OCI-LY3 (cell line): ENCODE measurements around the gene KCNA10.

Experiments used
- H2AFZ ChIP-seq: fragments of 200-600, 300-600 bp; shearing (Covaris generic); 2 replicates; pipeline ENCODE4 v1.6.0; 2014; ENCODE audit warnings: antibody characterized with exemption, low read depth, low read length
- H3K27ac ChIP-seq: fragments of 200-600, 300-600 bp; sonication (generic); 2 replicates; pipeline ENCODE4 v1.5.1; 2014; ENCODE audit warnings: mild to moderate bottlenecking, low read length, moderate library complexity, mixed read lengths
- H3K27me3 ChIP-seq: fragments of 200-600, 300-600 bp; sonication (generic); 2 replicates; pipeline ENCODE4 v1.6.1; 2014; ENCODE audit warnings: low read depth, low read length, mixed read lengths
- H3K36me3 ChIP-seq: fragments of 200-600, 300-600 bp; sonication (generic); replicated peaks from 2 replicates; pipeline ENCODE3; 2014; ENCODE audit warnings: low read depth, low read length, mixed read lengths
- H3K4me1 ChIP-seq: fragments of 300-600, 200-600 bp; sonication (generic); 2 replicates; pipeline ENCODE4 v1.6.1; 2014; ENCODE audit warnings: low read length, mixed read lengths
- H3K4me2 ChIP-seq: fragments of 200-600, 300-600 bp; sonication (generic); 2 replicates; pipeline ENCODE4 v1.6.1; 2014; ENCODE audit warnings: low read length, mixed read lengths
- H3K4me3 ChIP-seq: fragments of 300-600, 200-600 bp; sonication (generic); 2 replicates; pipeline ENCODE4 v1.5.1; 2014; ENCODE audit warnings: antibody characterized with exemption, mild to moderate bottlenecking, low read length, moderate library complexity
- H3K79me2 ChIP-seq: fragments of 300-600, 200-600 bp; shearing (Covaris generic); 2 replicates; pipeline ENCODE4 v1.6.1; 2014; ENCODE audit warnings: mild to moderate bottlenecking, low read length, mixed read lengths
- H3K9ac ChIP-seq: fragments of 300-600, 200-600 bp; shearing (Covaris generic); 2 replicates; pipeline ENCODE4 v1.6.0; 2014; ENCODE audit warnings: mild to moderate bottlenecking, low read length, moderate library complexity
- H3K9me3 ChIP-seq: fragments of 200-600, 300-600 bp; shearing (Covaris generic); 2 replicates; pipeline ENCODE4 v1.6.1; 2014; ENCODE audit warnings: low read length, mixed read lengths; ENCODE audit not compliant: insufficient read depth
- H4K20me1 ChIP-seq: fragments of 200-600, 300-600 bp; sonication (generic); 2 replicates; pipeline ENCODE4 v1.6.1; 2016; ENCODE audit warnings: low read length, mixed read lengths; ENCODE audit not compliant: insufficient read depth
- EZH2phosphoT487 ChIP-seq: fragments of 200-600 bp; shearing (Covaris generic); IDR thresholded peaks from 2 replicates; pipeline ENCODE4 v1.6.1; 2018; ENCODE audit warnings: antibody characterized with exemption, mixed run types, low read depth
- TF ChIP-seq, protein P1 (sequence below): fragments of 200-600, 300-600 bp; sonication (generic); IDR thresholded peaks from 2 replicates; pipeline ENCODE4 v1.5.1; 2014; ENCODE audit warnings: antibody characterized with exemption, low read length, low read depth

KCNA10 gene

DNA sequence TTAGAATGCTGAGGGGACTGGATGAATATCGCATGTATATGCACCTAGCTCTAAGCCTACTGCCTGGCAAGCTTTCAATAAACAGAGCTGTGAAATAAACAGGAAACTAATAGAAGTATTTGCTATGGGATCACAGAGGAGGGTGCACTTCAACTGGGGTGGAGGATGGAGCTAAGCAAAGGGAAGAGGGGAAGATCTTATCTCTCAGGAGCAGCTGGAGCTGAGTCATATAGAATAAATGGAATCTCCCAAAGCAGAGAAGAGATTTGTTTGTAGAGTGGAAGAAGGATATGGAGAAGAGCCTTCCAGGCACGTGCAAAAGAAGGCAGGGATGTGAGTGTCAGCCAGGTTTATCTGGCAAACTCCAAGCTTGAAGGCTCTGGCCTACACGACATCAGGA lies 17.0 kb upstream of the KCNA10 start:
- H3K79me2 ChIP-seq: no peaks in the 10 kb centered on the region
- H3K27ac ChIP-seq: no peak overlapping the region
- no peak overlapping the region for H3K4me2 ChIP-seq
- H4K20me1 ChIP-seq: no peaks in the 10 kb centered on the region
- H3K27me3 ChIP-seq: peaks cover 3% of the 10 kb centered on the region; the same call in 1 of the 2 replicates
- H2AFZ ChIP-seq: no peak overlapping the region
- H3K36me3 ChIP-seq: no peaks in the 10 kb centered on the region
- no peaks in the 10 kb centered on the region for H3K9me3 ChIP-seq
- TF ChIP-seq, protein P1, sequence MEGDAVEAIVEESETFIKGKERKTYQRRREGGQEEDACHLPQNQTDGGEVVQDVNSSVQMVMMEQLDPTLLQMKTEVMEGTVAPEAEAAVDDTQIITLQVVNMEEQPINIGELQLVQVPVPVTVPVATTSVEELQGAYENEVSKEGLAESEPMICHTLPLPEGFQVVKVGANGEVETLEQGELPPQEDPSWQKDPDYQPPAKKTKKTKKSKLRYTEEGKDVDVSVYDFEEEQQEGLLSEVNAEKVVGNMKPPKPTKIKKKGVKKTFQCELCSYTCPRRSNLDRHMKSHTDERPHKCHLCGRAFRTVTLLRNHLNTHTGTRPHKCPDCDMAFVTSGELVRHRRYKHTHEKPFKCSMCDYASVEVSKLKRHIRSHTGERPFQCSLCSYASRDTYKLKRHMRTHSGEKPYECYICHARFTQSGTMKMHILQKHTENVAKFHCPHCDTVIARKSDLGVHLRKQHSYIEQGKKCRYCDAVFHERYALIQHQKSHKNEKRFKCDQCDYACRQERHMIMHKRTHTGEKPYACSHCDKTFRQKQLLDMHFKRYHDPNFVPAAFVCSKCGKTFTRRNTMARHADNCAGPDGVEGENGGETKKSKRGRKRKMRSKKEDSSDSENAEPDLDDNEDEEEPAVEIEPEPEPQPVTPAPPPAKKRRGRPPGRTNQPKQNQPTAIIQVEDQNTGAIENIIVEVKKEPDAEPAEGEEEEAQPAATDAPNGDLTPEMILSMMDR: no peak
- no peaks in the 10 kb centered on the region for H3K4me1 ChIP-seq
- H3K4me3 ChIP-seq: no peak overlapping the region
- H3K9ac ChIP-seq: no peak overlapping the region

DNA sequence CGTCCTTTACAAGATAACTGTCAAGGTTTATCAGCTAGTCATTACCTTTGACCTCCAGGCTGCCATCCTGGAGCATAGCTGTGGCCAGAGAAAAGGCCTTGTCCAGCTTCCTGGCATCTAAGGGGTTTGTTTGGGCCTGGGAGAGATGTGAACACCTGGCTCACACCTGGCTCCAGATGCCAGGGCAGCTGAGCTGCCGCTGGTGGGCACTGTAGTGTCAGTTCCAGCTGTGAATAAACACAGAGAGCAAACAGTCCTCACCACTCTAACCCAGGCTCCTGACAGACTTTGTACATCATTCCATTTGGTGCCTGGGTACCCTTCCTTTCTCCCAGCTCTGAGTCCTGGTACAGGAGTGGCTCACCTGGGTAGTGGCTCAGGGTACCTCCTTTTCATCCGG lies 14.3 kb upstream of the KCNA10 start:
- TF ChIP-seq, protein P1: peak; percentile 20
- no peak for TF ChIP-seq EZH2phosphoT487
- no peaks in the 10 kb centered on the region for H3K9me3 ChIP-seq
- no peaks in the 10 kb centered on the region for H4K20me1 ChIP-seq
- peaks cover 3% of the 10 kb centered on the region; the same call in 1 of the 2 replicates for H3K27me3 ChIP-seq
- no peak overlapping the region for H3K27ac ChIP-seq
- no peak overlapping the region for H3K4me2 ChIP-seq
- no peak overlapping the region for H3K4me3 ChIP-seq
- H3K79me2 ChIP-seq: no peaks in the 10 kb centered on the region
- H3K9ac ChIP-seq: no peak overlapping the region
- no peaks in the 10 kb centered on the region for H3K36me3 ChIP-seq
- no peak overlapping the region for H2AFZ ChIP-seq
- H3K4me1 ChIP-seq: no peaks in the 10 kb centered on the region

DNA sequence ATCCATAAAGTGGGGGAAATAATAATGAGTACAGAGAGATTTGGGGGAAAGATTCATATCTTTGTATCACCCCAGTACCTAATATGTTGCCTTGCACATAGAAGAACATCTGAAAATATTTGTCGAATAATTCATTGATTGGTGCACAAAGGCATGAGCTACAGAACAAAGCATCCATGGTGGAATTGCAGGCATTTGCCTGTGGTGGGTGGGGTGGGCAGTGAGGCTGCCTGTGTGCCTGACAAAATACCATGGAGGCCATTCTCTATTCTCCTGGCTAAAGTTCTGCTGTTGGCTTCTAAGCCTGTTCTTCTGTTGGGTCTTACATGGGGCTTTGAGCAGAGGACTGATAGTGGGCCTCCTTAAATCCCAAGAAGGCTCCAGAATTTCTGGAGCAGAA lies 10.0 kb upstream of the KCNA10 start:
- no peaks in the 10 kb centered on the region for H3K79me2 ChIP-seq
- no peak overlapping the region for H3K9ac ChIP-seq
- no peak overlapping the region for H3K4me3 ChIP-seq
- H3K27ac ChIP-seq: no peak overlapping the region
- no peaks in the 10 kb centered on the region for H4K20me1 ChIP-seq
- no peaks in the 10 kb centered on the region for H3K9me3 ChIP-seq
- H3K27me3 ChIP-seq: peaks cover 3% of the 10 kb centered on the region
- no peak overlapping the region for H2AFZ ChIP-seq
- no peak overlapping the region for H3K4me2 ChIP-seq
- no peak for TF ChIP-seq EZH2phosphoT487
- H3K4me1 ChIP-seq: no peaks in the 10 kb centered on the region
- no peaks in the 10 kb centered on the region for H3K36me3 ChIP-seq

DNA sequence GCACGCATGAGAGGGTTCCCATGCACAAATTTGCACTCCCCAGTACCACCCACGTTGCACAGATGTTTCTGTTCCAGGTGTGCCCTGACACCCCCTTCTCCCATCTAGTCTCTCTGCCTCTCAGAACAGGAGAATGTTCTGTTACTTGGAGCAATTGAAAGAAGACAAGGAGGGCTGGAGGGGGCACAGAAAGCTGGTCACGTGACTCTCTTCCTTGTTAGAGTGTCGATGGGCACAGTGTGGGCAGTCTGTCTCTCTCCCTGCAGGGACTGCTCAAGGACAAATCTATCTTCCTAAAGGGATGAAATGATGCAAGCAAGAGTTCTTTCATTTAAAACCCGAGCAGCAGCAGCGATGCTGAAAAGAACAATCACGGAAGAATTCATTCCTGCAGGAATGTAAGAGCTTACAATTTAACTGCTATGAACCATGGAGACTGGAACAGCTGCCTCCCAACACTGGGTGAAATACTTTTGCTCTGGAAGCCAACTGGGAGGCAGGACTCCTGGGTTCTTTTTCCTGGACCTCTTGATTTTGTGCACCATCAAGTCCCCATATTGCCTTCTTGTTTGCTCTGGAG lies 7.3 kb upstream of the KCNA10 start:
- H4K20me1 ChIP-seq: no peaks in the 10 kb centered on the region
- no peaks in the 10 kb centered on the region for H3K79me2 ChIP-seq
- no peak overlapping the region for H3K9ac ChIP-seq
- H3K27ac ChIP-seq: no peak overlapping the region
- H2AFZ ChIP-seq: no peak overlapping the region
- no peaks in the 10 kb centered on the region for H3K9me3 ChIP-seq
- TF ChIP-seq, protein P1: no peak
- TF ChIP-seq EZH2phosphoT487: no peak
- H3K4me2 ChIP-seq: no peak overlapping the region
- no peak overlapping the region for H3K4me3 ChIP-seq
- H3K36me3 ChIP-seq: no peaks in the 10 kb centered on the region
- H3K27me3 ChIP-seq: peaks cover 15% of the 10 kb centered on the region
- H3K4me1 ChIP-seq: no peaks in the 10 kb centered on the region
